Placental epithelial cell (primary cell): ENCODE data around the gene FARS2. TPM values are rescaled to one million over a fixed set of nuclear protein-coding genes. Genes with fewer than 3 reads are reported as not detected.

Source experiments
- total RNA-seq: library from RNA; depleted of rRNA; stranded (reverse); fragments of >200 nt; gene quantifications from 2 replicates; pipeline ENCODE4 v1.2.3, GENCODE V29; 2012

The FARS2 gene
- 29.4 and 40.9 TPM in 2 replicates for total RNA-seq

GRCh38 chr6:5260661-5261544, at the start of gene FARS2, which contains the start of gene LYRM4:
TSS of gene FARS2 (plus strand) at chr6:5261513.
TSS of gene LYRM4 (minus strand) at chr6:5260950. CDS start at chr6:5260733, 217 bp downstream.

Other genes with a start within 250 kb of the FARS2 start
- gene PPP1R3G, start 176.2 kb upstream of the FARS2 start, total RNA-seq, result 7.9 and 11.4 TPM in 2 replicates
- 12.8 and 17.7 TPM in 2 replicates for gene LYRM4, start 563 bp upstream of the FARS2 start, total RNA-seq